Cardiac septum (tissue), 1 donor: ENCODE data around the gene PARVG. TPM values are rescaled to one million over a fixed set of nuclear protein-coding genes. Genes with fewer than 3 reads are reported as not detected.

Source experiments
- DNase-seq: peaks from one replicate; pipeline ENCODE4 v3.0.0-alpha.2; 2020; ENCODE audit warnings: low spot score
- intact Hi-C: fragments of 100-400 bp; cut with DNase I; formaldehyde crosslinking; loops from one replicate; pipeline ENCODE4 v1.14.0; 2022
- long read RNA-seq: library from polyadenylated mRNA; unstranded; transcript quantifications from one replicate; pipeline ENCODE4 v2.0.0, GENCODE V29; 2021
- total RNA-seq: library from RNA; stranded (reverse); fragmentation: NEBNext Ultra II Directional; extraction: Animal tissue kit (Norgen Biotek cat#: 25700); gene quantifications from one replicate; pipeline ENCODE4 v1.2.1, GENCODE V29; 2021
- donor health status: DM: no; HTN: no; CAD: no.

PARVG gene
- total RNA-seq = 2.1 TPM
- long read RNA-seq, partial matches to known transcripts = 0 of 2 reads
- long read RNA-seq, other reads (novel, unspliced or antisense) = 1 of 2 reads

- intact Hi-C loops = no loop called here
- no peak for DNase-seq
Observed at GRCh38 chr22:44180706-44181032, at the start of gene PARVG. TSS of gene PARVG (plus strand) at chr22:44180925. CDS start at chr22:44183330, 2,405 bp downstream.

GRCh38 chr22:44131412-44131811 lies 49.3 kb upstream of the PARVG start:
- no peak for DNase-seq

DNA sequence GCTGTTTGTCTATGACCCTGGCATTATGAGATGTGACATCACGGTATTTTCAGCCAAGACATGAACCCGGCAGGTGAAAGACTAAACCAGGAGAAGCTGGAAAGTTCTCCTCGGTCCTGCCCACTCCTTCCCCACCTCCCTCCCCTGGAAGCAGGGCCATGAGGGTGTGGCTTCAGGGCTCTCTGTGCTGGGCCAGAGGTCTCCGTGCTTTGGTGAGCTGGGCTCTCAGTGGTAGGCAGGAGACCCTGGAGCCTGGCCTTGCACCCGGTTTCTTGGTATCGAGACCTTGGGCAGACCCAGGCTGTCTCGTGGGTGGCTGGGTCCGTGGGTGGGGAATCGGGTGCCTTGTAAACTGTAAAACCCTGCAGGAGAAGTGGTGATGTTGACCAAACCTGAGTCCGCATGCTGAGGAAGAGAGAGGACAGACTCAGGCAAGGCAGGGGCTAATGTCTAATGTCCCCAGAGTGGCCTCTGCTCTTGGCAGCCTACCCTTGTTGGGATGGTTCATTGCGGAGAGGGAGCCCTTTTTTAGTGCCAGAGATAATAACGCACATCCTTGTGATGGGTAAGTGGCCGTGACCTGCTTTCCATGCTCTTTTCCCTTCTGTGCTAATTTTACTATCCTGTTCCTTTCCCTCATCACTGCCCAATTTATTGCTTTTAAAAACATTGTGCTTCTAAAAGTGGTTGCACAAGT lies 48.6 kb upstream of the PARVG start:
- DNase-seq = no peak
- intact Hi-C loops = no loop called here

More at GRCh38 chr22:44131412-44131811, 49.3 kb upstream of the PARVG start:
- intact Hi-C loops = no loop called here

GRCh38 chr22:44132724-44133123 lies 48.0 kb upstream of the PARVG start:
- intact Hi-C loops = no loop called here
- no peak for DNase-seq

- DNase-seq = no peak
- intact Hi-C loops = no loop called here
Observed at GRCh38 chr22:44133161-44133560, 47.6 kb upstream of the PARVG start.

GRCh38 chr22:44133901-44134571 lies 46.7 kb upstream of the PARVG start:
- DNase-seq = no peak
- intact Hi-C loops = no loop called here

GRCh38 chr22:44136112-44136511 lies 44.6 kb upstream of the PARVG start:
- intact Hi-C loops = no loop called here
- no peak for DNase-seq

GRCh38 chr22:44136786-44137185 lies 43.9 kb upstream of the PARVG start:
- intact Hi-C loops = no loop called here
- no peak for DNase-seq

GRCh38 chr22:44137415-44137814 lies 43.3 kb upstream of the PARVG start:
- intact Hi-C loops = no loop called here
- no peak for DNase-seq

DNA sequence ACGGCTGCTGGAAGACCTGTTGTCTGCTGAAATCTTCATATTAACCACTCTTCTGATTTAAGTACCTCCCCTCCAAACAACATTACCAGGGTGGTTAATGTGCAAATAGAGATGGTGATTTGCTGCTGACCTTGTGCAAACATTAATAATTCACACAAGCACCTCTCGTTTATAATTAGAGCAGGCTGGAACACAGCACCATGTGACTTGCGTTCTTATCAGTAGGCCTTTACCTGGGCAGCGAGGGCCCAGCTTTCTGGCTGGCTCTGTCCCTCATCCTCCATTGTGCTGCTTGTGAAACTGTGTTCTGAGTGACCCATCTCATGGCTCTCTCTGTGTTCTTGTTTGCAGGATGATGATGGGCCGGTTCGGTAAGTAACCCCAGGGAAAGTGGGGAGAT lies 41.0 kb upstream of the PARVG start:
- DNase-seq = no peak
- intact Hi-C loops = no loop called here

DNA sequence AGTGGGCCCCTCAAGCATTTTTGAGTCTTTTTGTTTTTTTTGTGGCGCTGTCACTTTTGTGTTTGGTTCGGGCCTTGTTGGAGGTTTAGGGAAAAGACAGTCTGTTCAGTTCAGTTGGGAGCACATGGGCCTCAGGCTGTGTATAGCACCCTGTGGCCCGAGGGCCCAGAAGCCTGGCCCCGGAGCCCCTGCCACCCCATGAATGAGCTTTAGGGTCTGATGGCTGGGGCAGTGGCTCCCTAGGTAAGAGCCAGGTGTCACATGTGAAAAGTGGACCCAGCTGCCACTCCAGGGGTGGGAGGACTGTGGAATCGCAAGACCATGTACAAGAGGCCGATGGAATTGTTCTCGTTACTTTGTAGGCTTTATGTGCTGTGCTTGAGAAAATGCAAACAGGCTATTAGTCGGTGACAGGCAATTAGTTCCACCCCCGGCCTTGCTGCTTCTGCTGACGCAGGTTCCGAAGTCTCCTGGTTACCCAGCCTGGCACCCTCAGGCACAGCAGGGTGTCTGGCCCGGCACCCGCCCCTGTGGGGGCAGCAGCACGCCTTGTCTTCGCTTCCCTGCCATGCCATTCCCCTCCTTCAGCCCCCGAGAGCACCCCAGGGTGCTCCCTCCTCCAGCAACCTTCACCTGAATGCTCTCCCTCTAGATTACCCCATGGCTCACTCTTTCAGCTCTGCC lies 38.2 kb upstream of the PARVG start:
- no peak for DNase-seq
- intact Hi-C loops = no loop called here

- no peak for DNase-seq
- intact Hi-C loops = no loop called here
Observed at GRCh38 chr22:44143105-44143474, 37.6 kb upstream of the PARVG start.

GRCh38 chr22:44143579-44143978 lies 37.1 kb upstream of the PARVG start:
- intact Hi-C loops = no loop called here
- DNase-seq = no peak

GRCh38 chr22:44144046-44144569 lies 36.6 kb upstream of the PARVG start:
- intact Hi-C loops = no loop called here
- no peak for DNase-seq

GRCh38 chr22:44145544-44145943 lies 35.2 kb upstream of the PARVG start:
- intact Hi-C loops = no loop called here
- DNase-seq = no peak

DNA sequence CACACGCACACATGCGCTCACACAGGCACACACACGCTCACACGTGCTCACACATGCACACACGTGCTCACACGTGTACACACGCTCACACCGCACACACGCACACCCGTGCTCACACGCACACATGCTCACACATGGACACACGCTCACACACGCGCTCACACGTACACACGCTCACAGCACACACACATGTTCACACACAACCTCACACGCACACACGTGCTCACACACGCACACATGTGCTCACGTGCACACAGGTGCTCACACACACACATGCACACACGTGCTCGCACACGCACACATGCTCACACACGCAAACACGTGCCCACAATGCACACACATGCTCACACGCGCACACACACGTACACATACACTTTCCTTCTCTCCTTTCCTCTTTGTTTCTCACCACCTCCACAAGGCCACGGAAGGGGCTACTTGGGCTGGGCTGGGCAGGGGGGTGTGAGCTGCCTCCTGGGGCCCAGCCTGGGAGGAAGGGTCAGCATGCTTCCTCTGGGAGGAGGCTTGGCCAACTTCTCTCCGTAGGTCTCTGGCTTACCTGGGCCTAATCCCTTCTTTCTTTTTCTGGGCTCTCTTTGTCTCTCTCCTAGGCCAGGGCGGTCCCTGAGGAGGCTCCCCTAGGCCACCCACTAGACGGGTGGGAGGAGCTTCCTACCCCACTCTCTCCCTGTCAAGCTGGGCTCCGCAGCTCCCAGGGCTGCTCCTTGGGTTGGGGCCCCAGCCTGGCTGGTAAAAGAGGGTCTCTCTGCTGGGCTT lies 34.5 kb upstream of the PARVG start:
- intact Hi-C loops = no loop called here
- no peak for DNase-seq

GRCh38 chr22:44147008-44147645 lies 33.6 kb upstream of the PARVG start:
- intact Hi-C loops = no loop called here
- no peak for DNase-seq

DNA sequence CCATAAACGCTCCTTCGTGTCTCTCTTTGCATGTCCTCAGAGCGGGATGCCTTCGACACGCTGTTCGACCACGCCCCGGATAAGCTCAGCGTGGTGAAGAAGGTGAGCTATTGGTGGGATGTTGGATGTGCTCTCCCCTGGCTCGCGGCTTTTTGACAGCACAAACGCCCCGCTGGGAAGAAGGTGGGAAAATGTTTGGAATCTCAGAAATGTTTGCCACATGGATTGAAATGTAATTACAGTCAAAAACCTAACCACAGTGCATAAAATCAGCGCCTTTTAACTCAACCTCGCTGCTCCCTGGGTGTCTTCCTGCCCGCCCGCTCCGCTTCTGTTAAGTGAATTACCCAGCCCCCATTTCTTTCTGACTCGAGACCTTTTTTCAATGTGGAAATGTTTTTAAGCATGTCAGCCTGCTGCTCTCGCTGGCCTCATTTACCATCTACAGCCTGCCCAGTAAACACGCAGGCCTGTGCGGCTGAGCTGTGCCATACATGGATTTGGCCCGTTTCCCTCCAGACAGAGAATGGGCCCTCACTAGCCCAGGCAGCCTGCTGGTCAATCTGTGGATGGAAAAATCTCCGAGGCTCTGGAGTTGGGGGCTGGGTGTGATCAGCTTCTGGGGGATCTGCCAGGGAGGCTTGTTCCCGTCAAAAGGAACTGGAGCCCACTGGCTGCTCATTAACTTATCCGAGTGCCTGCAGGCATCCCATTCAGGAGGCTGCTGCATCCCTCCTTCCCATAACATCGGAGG lies 32.7 kb upstream of the PARVG start:
- no peak for DNase-seq
- intact Hi-C loops = no loop called here

- no peak for DNase-seq
- intact Hi-C loops = no loop called here
Observed at GRCh38 chr22:44151676-44152075, 29.0 kb upstream of the PARVG start.
